GM18517 (cell line): ENCODE data around the gene XYLT1.

Source experiments
- ATAC-seq: cut with Tn5 transposase; IDR thresholded peaks from one replicate; pipeline ENCODE4 v1.9.1; 2021; ENCODE audit warnings: mild to moderate bottlenecking, moderate library complexity; ENCODE audit not compliant: unreplicated experiment

Gene XYLT1

DNA sequence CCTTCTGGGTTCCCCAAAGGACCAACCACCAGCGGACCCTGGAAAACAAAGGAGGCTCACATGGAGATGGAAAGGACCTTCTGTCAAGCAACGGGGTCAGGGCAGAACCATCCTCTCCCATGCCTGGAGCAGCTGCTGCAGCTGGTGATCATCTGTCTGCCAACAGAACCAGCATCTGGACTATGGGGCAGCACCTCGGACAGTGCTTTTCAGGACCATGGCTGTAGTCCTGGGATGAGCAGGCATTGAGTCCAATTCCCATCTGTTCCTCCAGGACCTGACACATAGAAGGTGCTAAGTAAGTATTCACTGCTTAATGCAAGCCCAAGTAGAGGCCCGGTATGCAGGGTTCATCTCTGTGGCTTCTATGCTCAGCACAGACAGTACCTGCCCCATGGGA lies 304.7 kb downstream of the XYLT1 start:
- ATAC-seq = no peak

DNA sequence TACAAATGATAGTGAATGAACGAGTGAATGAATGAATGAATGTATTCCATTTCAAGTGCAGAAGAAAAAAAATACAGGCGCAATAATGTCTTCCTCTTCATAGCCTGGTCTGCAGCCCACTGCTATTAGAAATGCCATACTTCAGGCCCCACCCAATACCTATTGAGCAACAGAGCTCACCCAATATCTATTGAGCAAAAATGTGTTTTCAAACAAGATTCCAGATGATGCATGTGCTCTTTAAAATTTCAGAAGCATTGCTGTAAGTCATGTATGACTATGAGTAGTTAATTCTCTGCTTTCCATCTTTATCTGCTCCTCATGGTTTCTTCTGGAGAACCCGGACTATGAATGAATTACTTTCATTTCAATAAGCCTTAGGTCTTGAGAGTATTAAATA lies 308.2 kb downstream of the XYLT1 start:
- no peak for ATAC-seq

DNA sequence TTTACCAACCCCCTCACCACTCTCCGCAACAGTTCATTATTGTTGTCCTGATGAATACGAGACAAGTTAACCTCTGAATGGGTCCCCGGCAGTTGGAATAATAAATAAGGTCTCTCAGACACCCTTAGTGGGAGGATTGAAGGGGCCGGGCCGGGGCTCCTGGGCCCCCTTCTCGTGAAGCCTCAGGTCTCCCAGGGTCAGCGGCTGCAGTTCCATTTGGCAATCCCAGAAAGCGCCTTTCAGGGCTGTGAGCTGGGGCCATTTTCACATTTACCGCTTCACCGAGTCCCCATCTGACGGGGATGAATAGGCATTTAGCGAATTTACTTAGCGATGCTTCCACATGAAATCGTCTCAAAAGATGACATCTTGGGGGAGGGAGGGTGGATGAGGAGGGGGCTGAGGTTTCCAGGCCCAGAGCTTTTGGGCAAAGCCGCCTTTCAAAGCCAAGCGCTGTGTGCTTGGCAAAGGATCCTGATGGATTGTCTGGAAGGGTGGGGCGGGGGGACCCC lies 309.8 kb downstream of the XYLT1 start:
- no peak for ATAC-seq

DNA sequence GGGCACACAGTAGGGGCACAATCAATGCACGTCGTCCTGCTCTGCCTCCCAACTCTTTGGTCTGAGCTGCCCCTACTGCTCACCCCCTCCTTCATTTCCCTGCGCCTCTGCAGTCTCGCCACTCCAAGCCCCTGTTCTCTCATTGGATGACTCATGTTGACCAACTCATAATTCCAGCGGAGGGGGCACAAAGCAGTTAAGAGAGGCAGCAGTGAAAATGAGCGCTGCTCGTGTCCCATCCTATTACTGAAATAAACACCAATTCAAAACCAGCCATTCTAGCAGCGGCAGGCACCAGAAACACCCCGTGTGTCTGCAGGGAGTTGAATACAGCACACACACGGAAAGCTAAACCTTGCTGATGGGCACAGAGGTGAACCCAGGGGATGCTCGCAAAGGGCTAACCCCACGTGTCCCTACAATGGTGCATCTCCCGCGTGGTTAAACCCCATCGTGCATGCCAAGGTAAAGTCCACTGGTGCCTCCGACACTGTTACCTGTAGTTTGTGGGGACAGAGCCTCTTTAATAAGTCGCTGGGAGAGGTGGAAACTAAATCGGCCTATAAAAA lies 310.4 kb downstream of the XYLT1 start:
- no peak for ATAC-seq

DNA sequence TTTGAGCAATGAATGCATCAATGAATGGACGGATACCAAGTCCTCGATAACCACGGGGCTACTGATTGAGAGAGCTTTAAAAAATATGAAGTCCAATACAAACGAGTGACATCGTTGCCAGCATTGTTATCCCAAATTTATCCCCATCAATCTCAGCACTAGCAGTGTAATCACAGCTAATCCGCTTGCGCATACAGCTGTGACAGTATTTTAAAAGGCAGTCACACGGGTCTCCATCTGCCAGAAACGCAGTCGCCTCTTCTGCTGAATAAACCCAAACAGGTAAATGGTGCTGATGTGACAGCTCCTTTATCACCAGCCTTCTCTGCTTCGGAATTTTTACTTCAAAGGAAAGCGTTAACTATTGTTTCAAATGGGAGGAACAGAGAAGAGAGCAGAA lies 311.1 kb downstream of the XYLT1 start:
- no peak for ATAC-seq

DNA sequence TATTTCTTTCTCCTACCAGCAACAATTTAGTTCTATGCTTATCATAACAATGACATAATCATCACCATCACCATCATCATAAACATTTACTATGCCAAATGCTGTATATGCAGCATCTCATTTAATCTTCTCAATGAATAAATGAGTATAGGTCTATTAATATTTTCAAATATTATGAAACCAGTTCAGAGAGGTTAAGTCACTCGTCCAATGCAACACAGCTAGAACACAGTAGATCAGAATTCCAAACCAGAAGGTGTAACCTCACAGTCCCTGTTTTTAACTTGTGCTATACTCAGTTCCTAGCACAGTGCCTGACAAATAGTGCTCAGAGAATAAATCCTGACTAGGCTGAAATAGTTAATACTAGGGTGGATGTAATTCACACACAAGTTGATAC lies 314.8 kb downstream of the XYLT1 start:
- ATAC-seq = no peak

DNA sequence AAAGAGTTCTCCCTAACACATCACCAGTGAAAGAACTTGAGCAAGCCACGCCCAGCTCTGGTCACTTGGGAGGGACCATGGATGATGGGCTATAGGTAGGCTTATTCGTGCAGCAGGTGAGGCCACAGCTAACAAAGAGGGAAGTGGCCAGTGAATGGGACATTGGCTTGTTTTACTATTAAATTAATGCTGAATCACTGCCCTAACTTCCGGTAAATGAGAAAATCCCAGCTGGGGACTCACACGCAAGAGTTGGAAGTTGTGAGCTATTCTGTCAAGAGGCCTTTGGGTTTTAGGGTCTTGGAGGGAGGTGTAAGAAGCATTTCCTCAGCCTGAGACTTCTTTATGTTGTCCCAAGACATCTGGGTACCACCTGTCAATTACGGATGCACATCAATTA lies 315.3 kb downstream of the XYLT1 start:
- no peak for ATAC-seq

DNA sequence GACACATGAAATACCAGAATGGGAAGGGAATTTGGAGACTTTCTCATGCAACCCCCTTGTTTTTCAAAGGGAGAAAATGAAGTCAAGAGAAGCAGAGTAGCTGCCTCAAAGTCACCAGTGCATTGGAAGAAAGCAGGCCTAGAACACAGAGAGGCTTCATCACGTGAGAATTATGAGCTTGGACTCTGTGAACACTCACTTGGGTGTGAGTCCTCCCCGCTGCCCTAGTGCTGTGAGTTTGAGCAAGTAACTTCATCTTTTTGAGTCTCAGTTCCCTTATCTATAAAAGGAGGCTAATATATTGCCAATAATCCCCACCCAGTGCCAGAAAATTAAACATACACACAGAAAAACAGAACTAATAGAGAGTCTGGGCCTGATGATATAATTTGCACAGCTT lies 315.8 kb downstream of the XYLT1 start:
- no peak for ATAC-seq

DNA sequence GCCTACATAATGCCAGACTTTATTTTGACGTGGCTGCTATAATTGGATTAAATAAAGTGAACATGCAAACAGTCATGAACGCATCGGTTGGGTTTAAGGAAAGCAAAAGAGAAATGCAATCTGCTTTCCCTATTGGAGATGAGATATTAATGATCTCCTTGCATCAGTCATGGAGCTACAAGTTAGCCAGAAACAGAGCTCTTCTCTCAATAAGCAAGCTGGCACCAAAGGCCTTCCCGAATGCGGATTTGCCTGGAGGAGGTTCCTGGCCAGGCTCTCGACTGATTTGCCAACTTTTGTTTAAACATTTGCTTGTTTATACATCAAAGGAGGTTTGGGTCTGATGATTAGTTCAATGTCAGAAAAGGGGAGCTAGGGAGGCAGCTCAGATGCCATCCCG lies 318.4 kb downstream of the XYLT1 start:
- no peak for ATAC-seq

DNA sequence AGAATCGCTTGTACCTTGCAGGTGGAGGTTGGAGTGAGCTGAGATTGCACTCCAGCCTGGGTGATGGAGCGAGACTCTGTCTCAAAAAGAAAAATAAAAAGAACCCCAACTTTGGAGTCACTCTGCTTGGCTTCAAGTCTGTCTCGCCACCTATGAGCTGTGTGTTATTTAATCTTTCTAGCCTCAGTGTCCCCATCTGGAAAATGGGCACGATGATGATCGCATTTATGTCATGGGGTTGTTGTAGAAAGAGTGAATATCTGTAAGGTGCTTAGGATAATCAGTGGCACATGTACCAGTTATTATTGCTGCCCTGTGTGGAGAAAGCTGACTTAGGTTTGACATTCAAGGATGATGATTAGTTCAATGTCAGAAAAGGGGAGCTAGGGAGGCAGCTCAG lies 319.4 kb downstream of the XYLT1 start:
- ATAC-seq = no peak

DNA sequence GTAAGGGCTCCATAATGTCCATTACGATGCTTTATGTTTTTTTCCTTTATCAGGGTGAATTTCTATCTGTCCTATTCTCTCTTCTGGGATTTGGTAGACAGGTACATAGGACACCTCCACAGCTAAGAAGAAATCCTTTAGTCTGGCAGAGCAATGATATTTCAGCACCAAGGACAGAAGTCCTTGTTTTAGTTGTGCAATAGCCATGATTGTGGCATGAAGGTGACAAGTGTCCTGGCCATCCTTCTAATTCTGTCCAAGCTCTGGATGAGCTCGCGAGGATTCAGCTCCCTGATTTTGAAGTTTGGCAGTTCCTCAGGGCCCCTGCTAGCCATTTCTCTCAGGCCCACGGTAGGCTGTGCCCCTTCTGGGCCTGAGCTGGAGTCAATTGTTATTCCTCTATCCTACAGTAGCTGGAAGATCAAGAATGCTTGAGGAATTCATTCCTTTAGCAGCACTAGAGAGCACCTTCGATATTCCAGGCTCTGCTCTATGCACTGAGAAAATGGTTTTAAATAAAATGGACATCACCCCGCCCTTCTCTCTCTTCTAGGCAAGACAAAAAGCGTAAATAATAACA lies 320.8 kb downstream of the XYLT1 start:
- no peak for ATAC-seq

DNA sequence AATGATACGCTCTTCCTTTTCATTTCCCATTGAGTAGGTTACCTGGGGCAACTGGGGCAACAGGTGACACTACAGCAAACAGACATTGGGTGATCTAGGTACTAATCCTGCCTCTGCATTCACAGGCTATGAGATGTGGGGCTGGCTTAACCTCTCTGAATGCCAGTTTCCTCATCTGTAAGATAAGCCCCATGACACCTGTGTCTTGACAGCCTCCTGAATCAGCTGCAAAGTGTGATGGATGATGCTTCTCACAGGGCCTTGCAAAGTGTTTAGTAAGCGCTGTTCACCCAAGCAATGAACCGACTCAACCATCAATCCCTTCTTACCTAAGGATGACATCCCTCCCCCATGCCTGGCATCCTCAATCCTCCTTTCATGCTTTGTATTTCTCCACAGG lies 322.8 kb downstream of the XYLT1 start:
- ATAC-seq = no peak

DNA sequence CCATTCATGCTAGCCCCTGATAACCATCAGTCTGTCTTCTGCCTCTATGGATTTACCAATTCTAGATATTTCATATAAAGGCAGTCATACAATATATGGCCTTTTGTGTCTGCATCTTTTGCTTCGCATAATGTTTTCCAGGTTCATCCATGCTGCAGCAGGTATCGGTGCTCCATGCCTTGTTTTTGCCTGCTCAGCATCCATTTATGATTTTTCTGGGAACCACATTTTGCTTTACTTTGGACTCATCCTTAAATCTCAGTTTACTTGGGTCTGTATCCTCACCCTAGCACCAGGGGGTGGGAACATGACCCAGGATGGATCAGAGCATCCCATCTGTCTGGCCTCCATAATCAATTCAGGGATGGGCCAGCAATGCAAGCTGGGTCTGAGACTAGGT lies 325.7 kb downstream of the XYLT1 start:
- no peak for ATAC-seq

DNA sequence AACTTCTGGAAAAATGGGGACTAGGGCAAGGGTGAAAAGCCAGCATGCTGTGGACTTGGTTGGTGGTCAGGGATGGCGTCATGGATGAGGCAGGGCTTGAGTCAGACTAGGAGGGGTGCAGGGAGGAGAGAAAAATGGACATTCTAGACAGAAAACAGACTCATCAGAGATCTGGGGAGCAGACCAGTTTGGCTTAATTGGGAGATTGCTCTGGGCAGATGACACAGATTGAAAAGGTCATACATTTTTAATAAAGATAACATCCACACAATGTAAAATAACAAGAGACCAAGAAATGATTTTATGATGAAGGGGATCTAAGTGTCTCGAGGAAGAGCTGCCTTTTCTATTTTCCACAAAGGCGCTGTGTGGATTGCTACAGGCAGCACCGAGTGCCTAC lies 326.3 kb downstream of the XYLT1 start:
- no peak for ATAC-seq

DNA sequence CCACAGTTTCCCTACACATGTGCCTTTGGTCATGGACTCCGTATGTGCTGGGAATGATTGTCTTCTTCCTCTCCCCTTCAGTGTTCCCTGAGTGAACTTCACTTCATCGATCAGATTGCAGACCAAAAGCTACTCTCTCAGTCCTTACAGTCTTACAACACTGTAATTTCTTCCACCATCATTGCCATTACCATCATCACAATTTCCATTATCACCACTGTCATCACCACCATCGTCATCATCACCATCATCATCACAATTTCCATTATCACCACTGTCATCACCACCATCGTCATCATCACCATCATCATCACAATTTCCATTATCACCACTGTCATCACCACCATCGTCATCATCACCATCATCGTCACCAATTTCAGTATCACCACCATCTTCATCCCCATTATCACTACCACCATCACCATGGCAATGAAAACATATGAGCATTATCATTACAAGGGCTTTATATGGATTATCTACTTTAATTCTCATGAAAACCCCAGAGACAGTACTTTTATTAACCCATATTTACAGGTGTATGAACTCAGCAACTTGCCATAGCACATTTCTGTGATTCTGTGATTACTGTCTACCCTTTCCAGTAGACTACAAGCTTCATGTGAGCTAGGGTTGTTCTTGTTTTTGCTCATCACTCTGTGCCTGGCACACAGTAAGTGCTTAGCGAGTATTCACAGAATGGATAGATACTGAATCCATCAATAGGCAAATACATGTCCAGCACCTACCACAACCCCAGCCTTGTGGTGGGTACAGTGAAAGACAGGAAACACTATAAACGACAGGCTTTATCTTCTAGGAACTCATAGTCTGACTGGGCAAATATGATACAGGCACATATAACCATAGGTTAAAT lies 327.0 kb downstream of the XYLT1 start:
- no peak for ATAC-seq

DNA sequence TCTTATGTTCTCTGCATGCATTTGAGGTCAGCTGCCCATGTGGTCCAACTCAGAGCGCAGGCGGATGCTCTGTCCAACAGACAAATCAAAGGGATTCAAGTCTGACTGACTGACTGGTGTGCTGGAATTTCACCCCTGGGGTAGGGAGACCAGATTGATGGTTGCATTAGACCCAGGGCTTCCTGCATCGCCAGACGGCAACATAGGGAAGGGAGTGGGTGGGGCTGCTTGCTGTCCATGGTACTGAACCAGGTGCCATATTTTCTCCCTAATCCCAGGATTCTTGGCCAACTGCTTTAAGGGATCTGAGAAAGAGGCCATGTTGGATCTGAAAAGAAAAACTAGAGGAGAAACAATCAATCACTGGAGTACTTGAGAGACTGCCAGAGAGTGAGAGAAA lies 332.0 kb downstream of the XYLT1 start:
- no peak for ATAC-seq

DNA sequence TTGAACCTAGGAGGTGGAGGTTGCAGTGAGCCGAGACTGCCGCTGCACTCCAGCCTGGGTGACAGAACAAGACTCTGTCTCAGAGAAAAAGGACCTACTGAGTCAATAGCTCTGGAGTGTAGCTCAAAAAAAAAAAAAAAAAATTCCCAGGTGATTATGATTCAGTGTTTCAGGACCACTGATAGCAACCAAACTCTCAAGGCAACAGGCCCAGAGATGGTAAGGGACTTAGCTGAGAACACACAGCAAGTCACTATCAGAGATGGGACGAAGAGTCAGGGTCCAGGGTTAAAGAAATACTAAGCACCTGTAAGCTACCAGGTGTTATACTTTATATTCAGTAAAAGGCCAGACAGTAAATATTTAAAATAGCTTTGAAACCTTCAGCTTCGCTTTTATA lies 335.3 kb downstream of the XYLT1 start:
- ATAC-seq = no peak

DNA sequence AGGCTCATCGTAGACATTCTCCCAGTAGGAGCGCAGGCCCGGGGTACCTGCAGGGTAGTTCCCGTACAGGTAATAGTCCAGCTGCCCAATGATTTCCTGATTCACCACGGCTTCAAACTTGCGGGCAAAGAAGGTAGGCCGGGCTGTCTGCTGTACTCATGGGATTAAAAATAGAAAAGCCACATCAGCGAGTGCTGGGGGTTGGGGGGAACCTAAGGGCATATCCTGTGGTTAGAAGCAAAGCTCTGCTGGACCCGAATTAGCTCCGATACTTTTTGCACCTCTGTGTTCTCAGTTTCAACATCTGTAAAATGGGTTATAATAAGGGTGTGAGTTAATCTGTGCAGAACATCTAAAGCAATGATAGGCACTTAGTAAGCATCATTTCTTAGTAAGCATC lies 336.2 kb downstream of the XYLT1 start:
- ATAC-seq = peak; percentile 76

DNA sequence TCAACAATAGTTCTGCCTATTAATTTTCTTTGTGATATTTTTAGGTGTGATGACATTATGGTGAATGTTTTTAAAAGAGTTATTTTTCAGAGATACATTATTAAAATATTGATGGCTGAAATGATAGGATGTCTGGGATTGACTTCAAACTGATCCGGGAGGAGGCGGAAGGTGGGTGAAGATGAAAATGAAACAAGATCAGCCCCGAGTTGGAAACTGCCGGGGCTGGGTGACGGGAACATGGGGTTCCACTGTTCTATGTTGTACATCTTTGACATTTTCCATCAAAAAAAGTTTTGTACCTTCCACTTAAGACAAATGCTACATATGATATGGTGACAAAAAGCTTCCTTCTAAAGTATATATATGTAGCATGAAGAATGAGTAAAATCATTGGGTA lies 336.9 kb downstream of the XYLT1 start:
- no peak for ATAC-seq

DNA sequence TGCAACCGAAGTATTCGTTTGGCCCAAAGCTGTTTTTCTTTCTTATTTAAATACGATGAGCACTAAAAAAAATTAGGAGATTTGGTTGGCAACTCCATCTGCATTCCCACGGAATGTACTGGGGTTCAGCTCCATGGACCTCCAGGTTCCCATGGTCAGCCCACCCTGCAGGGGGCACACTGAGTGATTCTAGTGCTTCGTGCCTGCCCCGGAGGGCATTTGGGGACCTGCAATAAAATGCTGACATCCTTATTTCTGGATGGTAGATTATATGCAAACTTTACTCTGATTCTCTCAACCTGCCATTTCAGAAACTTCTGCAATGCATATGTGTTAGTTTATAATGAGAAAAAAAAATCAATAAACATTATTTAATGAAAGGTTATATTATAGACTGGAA lies 339.4 kb downstream of the XYLT1 start:
- ATAC-seq = no peak

DNA sequence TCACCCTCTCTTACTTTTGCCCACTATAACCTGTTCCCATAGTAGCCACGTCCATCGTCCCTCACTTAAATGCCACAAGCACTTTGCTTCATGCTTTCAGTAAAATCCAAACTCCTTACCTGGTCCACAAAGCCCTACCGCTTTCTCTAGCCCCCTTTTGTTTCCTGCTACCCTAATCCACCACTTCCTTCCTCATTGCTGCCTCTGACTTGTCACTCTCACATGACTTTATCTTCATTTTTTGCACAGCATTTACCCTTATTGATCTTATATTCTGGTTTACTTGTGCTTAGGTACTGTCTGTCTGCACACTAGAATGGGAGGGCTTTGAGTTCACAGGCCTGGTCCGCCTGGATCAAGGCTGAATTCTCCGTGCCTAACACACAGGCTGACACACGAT lies 340.0 kb downstream of the XYLT1 start:
- ATAC-seq = no peak

DNA sequence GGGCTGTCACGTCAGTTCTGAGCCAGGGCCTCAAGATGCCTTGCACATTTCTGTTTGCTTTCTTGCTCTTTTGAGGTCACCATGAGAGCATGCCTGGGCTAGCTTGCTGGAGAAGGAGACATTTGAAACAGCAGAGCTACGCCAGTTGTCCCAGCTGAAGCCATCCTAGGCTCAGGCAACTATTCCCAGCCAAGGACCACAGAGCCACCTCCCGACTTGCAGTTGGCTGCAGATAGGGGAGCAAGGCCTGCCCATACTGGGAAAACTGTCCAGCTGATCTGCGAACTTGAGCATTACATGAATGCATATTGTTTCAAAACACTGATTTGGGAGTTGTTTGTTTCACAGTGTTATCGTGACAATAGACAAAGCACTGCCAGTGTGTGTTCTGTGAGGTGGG lies 340.8 kb downstream of the XYLT1 start:
- ATAC-seq = no peak
